ENCODE measurements around the gene TMEM107. TPM values are rescaled to one million over a fixed set of nuclear protein-coding genes. Genes with fewer than 3 reads are reported as not detected.

TMEM107 gene
- total RNA-seq, 1 experiment from 2014 or later, result 17.2 TPM

GRCh38 chr17:8223356-8224126 is 47.4 kb upstream of the TMEM107 start:
- peaks cover 7% of the 10 kb centered on the region for H3K27me3 Mint-ChIP-seq (ENCODE audit: low read depth)

More at GRCh38 chr17:8223356-8224126, 47.4 kb upstream of the TMEM107 start:
- ATAC-seq (peak; percentile 33), DNase-seq (ENCODE audit: low spot score) (peak; percentile 77)
- H3K36me3 Mint-ChIP-seq, result peaks cover 7% of the 10 kb centered on the region; the same call in 1 of the 2 replicates
- H3K27ac Mint-ChIP-seq, result peak overlapping the region; percentile 99
- no peaks in the 10 kb centered on the region for H3K9me3 Mint-ChIP-seq
- H3K4me3 Mint-ChIP-seq, result peak overlapping the region; percentile 99
- TF ChIP-seq FOXP1 (CRISPR knock-in tag; IDR thresholded peaks at IDR 0.05; ENCODE audit: borderline replicate concordance), result 0 out of 2 replicates have a peak, but pooled peaks have one; percentile 53
- 0 out of 2 replicates have a peak, but pooled peaks have one; percentile 30 for TF ChIP-seq MYBL2 (CRISPR knock-in tag; IDR thresholded peaks at IDR 0.05)
- no peak for TF ChIP-seq ZNF512 (CRISPR knock-in tag; IDR thresholded peaks at IDR 0.05; ENCODE audit: borderline replicate concordance)
- TF ChIP-seq ZNF317 (CRISPR knock-in tag; IDR thresholded peaks at IDR 0.05; ENCODE audit: borderline replicate concordance, low read depth), result no peak
- TF ChIP-seq JAZF1 (CRISPR knock-in tag; IDR thresholded peaks at IDR 0.05), result no peak
- TF ChIP-seq USF2 (CRISPR knock-in tag; IDR thresholded peaks at IDR 0.05), result peak; percentile 83
- peak; percentile 72 for TF ChIP-seq USF1 (CRISPR knock-in tag; IDR thresholded peaks at IDR 0.05)
- TF ChIP-seq MAX (CRISPR knock-in tag; IDR thresholded peaks at IDR 0.05), result peak; percentile 86
- 0 out of 2 replicates have a peak, but pooled peaks have one; percentile 41 for TF ChIP-seq ATF6 (CRISPR knock-in tag; IDR thresholded peaks at IDR 0.05)
- no peak for TF ChIP-seq ATF1 (CRISPR knock-in tag; IDR thresholded peaks at IDR 0.05)
- TF ChIP-seq FOXK1 (CRISPR knock-in tag; IDR thresholded peaks at IDR 0.05), result 0 out of 2 replicates have a peak, but pooled peaks have one; percentile 8
- peak; percentile 74; the same call in 1 of the 2 replicates for TF ChIP-seq HMGXB4 (CRISPR knock-in tag; IDR thresholded peaks at IDR 0.05)
- peak; percentile 82; the same call in 1 of the 2 replicates for TF ChIP-seq ZBTB43 (CRISPR knock-in tag; IDR thresholded peaks at IDR 0.05)
- no peak for TF ChIP-seq ZNF416 (CRISPR knock-in tag; IDR thresholded peaks at IDR 0.05)
- no peak for TF ChIP-seq GRHL2 (CRISPR knock-in tag; IDR thresholded peaks at IDR 0.05; ENCODE audit: insufficient replicate concordance, severe bottlenecking)
- peaks cover 18% of the 10 kb centered on the region for H3K4me1 Mint-ChIP-seq
- POLR2A ChIA-PET, result interaction anchor here (0.5 to 5.0 kb wide), 11 partner anchors 13 to 361 kb away, joined by 3 to 43 read pairs (median 6); partner anchors contain the start of genes AURKB, BORCS6, CTC1 and KRABD2
- CTCF ChIA-PET, result interaction anchor here (0.5 to 4.0 kb wide), 14 partner anchors 10 to 143 kb away, joined by 3 to 24 read pairs (median 4); partner anchors contain the start of genes AURKB, CTC1, HES7 and SLC25A35

All from WTC11 (cell line).